SK-N-SH (cell line): ENCODE results near the gene CADM3.

Source experiments
- CHD2 ChIP-seq: fragments of 150-350 bp; IDR thresholded peaks from 2 replicates; pipeline ENCODE4 v1.6.1; 2018; ENCODE audit warnings: low read length; ENCODE audit not compliant: partially characterized antibody
- EP300 ChIP-seq, 2 experiments: IDR thresholded peaks; 2 replicates each; pipeline versions ENCODE4 v1.4.0 to v1.6.1; 2012; ENCODE audit warnings: borderline replicate concordance in 1 of 2, low read depth in 1 of 2, low read length in 1 of 2
- EZH2phosphoT487 ChIP-seq: fragments of 200-600 bp; sonication (generic); IDR thresholded peaks from 2 replicates; pipeline ENCODE4 v1.6.1; 2017; ENCODE audit warnings: low read depth, mixed run types, mild to moderate bottlenecking, antibody characterized with exemption, moderate library complexity, borderline replicate concordance
- FOXJ3 ChIP-seq: sonication (generic); formaldehyde crosslinking; IDR thresholded peaks from 2 replicates; pipeline ENCODE4 v1.5.1; 2020; ENCODE audit warnings: mild to moderate bottlenecking, missing genetic modification reagents
- GABPA ChIP-seq: IDR thresholded peaks from 2 replicates; pipeline ENCODE4 v1.4.0; 2012; ENCODE audit warnings: low read depth, mild to moderate bottlenecking
- GATA2 ChIP-seq: sonication (generic); formaldehyde crosslinking; IDR thresholded peaks from 2 replicates; pipeline ENCODE4 v1.5.0; 2020; ENCODE audit warnings: mild to moderate bottlenecking, missing genetic modification reagents
- JUND ChIP-seq: IDR thresholded peaks from 2 replicates; pipeline ENCODE4 v1.4.0; 2012
- POLR2AphosphoS5 ChIP-seq: IDR thresholded peaks from 2 replicates; pipeline ENCODE4 v1.6.1; 2012; ENCODE audit warnings: low read depth, low read length
- TAF1 ChIP-seq: IDR thresholded peaks from 2 replicates; pipeline ENCODE4 v1.6.1; 2012; ENCODE audit warnings: low read depth, mild to moderate bottlenecking, low read length, moderate library complexity, borderline replicate concordance
- TCF12 ChIP-seq: IDR thresholded peaks from 2 replicates; pipeline ENCODE4 v1.4.0; 2012
- ZBTB33 ChIP-seq: IDR thresholded peaks from 2 replicates; pipeline ENCODE4 v1.4.0; 2012; ENCODE audit warnings: low read depth, borderline replicate concordance
- TF ChIP-seq, protein P1 (sequence below): fragments of 200-600 bp; sonication (generic); IDR thresholded peaks from 2 replicates; pipeline ENCODE4 v1.6.1; 2017; ENCODE audit warnings: antibody characterized with exemption, mild to moderate bottlenecking, moderate library complexity
- TF ChIP-seq, protein P2 (sequence below): IDR thresholded peaks from 2 replicates; pipeline ENCODE4 v1.4.0; 2012; ENCODE audit warnings: low read depth

DNA sequence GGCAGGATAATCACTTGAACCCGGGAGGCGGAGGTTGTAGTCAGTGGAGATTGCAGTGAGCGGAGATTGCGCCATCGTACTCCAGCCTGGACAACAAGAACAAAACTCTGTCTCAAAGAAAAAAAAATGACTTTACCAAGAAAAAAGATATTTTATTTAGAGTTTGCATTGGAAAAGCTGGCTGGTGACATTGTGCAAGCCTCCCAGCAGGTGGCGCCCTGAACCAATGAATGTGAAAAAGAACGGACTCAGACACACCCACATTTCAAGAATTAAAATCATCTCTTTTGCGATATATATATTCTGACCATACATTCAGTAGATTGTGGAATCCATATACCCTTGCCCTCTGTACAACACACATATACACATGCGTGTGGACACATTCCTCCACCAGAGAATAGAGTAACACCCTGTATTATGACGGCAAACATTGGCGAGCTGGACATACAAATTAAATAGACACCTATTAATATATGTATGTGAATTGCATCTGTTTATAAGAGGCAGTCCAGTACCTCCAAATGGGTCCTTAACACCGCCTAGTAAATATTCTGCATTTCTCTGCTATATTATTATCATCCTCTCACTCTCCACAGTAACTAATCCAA, 39.0 kb upstream of the CADM3 start:
- no peak for TF ChIP-seq POLR2AphosphoS5
- no peak for TF ChIP-seq GABPA
- TF ChIP-seq GATA2: no peak
- TF ChIP-seq CHD2: no peak
- TF ChIP-seq, protein P1, sequence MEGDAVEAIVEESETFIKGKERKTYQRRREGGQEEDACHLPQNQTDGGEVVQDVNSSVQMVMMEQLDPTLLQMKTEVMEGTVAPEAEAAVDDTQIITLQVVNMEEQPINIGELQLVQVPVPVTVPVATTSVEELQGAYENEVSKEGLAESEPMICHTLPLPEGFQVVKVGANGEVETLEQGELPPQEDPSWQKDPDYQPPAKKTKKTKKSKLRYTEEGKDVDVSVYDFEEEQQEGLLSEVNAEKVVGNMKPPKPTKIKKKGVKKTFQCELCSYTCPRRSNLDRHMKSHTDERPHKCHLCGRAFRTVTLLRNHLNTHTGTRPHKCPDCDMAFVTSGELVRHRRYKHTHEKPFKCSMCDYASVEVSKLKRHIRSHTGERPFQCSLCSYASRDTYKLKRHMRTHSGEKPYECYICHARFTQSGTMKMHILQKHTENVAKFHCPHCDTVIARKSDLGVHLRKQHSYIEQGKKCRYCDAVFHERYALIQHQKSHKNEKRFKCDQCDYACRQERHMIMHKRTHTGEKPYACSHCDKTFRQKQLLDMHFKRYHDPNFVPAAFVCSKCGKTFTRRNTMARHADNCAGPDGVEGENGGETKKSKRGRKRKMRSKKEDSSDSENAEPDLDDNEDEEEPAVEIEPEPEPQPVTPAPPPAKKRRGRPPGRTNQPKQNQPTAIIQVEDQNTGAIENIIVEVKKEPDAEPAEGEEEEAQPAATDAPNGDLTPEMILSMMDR: peak; percentile 97
- TF ChIP-seq TCF12: no peak
- TF ChIP-seq ZBTB33: no peak
- TF ChIP-seq JUND: no peak
- TF ChIP-seq, protein P2, sequence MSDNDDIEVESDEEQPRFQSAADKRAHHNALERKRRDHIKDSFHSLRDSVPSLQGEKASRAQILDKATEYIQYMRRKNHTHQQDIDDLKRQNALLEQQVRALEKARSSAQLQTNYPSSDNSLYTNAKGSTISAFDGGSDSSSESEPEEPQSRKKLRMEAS: no peak
- no peak for TF ChIP-seq TAF1
- no peak for TF ChIP-seq EP300 (IDR thresholded peaks at IDR 0.05; ENCODE audit: borderline replicate concordance in 1 of 2, low read depth in 1 of 2, low read length in 1 of 2)
- TF ChIP-seq EZH2phosphoT487: no peak
- TF ChIP-seq FOXJ3 (CRISPR knock-in tag): no peak
